Measurements from ENCODE around the gene DGKI. TPM values are rescaled to one million over a fixed set of nuclear protein-coding genes. Genes with fewer than 3 reads are reported as not detected.

Gene DGKI
- total RNA-seq, 4 donors from 2014 or later = 0.64 to 1.2 (median 1.00) TPM; not detected in 1

GRCh38 chr7:137886281-137886680 is 39.5 kb upstream of the DGKI start:
- Histone ChIP-seq H3K27ac (peak overlapping the region in 3 of 4 donors; percentile 10 to 41 (median 12)), H3K36me3 (peaks cover 0 to 34% (median 13%) of the 10 kb centered on the region in 4 donors)
- WGBS, 2 donors (ENCODE audit: low coverage in 1 of 2) = 76% methylated on average over 2 to 3 of the region's 3 CpGs

GRCh38 chr7:137885678-137886077 is 38.9 kb upstream of the DGKI start:
- no peak for TF ChIP-seq EP300 (IDR thresholded peaks at IDR 0.05; ENCODE audit: low read depth)
- TF ChIP-seq POLR2A (IDR thresholded peaks at IDR 0.05) = no peak
- no peak for TF ChIP-seq POLR2AphosphoS5 (IDR thresholded peaks at IDR 0.05)
- TF ChIP-seq CTCF (IDR thresholded peaks at IDR 0.05) = no peak
- Histone ChIP-seq H3K36me3 (peaks cover 0 to 35% (median 15%) of the 10 kb centered on the region in 4 donors), H3K27ac (peak overlapping the region in 3 of 4 donors; percentile 10 to 41 (median 12)), H3K4me3 (no peak overlapping the region), H3K27me3 (no peaks in the 10 kb centered on the region), H3K9me3 (no peaks in the 10 kb centered on the region), H3K4me1 (peaks cover 0 to 6% (median 3%) of the 10 kb centered on the region in 4 donors)
- DNase-seq = no peak
- WGBS, 2 donors (ENCODE audit: low coverage in 1 of 2) = 67 to 88% methylated on average over 2 to 5 of the region's 5 CpGs
- in situ Hi-C loops (cut with MboI; ENCODE audit: low pct_ligation_motif_present in 1 of 4, low pct_unique_long_range_greater_than_20kb in 1 of 4, low sequenced_read_pairs in 3 of 4) (no loop called here), intact Hi-C loops (cut with DNase I; ENCODE audit: low total_unique reads) (no loop called here)

More at GRCh38 chr7:137886281-137886680, 39.5 kb upstream of the DGKI start:
- in situ Hi-C loops (cut with MboI; ENCODE audit: low pct_ligation_motif_present in 1 of 4, low pct_unique_long_range_greater_than_20kb in 1 of 4, low sequenced_read_pairs in 3 of 4) = no loop called here
- no peaks in the 10 kb centered on the region for H3K9me3 ChIP-seq
- peaks cover 0 to 12% (median 9%) of the 10 kb centered on the region in 4 donors for H3K4me1 ChIP-seq
- no peak overlapping the region for H3K4me3 ChIP-seq
- no peak for DNase-seq
- no peak for TF ChIP-seq CTCF (IDR thresholded peaks at IDR 0.05)
- no peak for TF ChIP-seq POLR2AphosphoS5 (IDR thresholded peaks at IDR 0.05)
- TF ChIP-seq POLR2A (IDR thresholded peaks at IDR 0.05) = no peak
- no peak for TF ChIP-seq EP300 (IDR thresholded peaks at IDR 0.05; ENCODE audit: low read depth)
- intact Hi-C loops (cut with DNase I; ENCODE audit: low total_unique reads) = no loop called here
- no peaks in the 10 kb centered on the region for H3K27me3 ChIP-seq

GRCh38 chr7:137882806-137883205 is 36.0 kb upstream of the DGKI start:
- Histone ChIP-seq H3K4me3 (no peak overlapping the region), H3K36me3 (peaks cover 0 to 45% (median 21%) of the 10 kb centered on the region in 4 donors), H3K4me1 (peaks cover 3 to 6% (median 4%) of the 10 kb centered on the region in 4 donors), H3K27ac (peak overlapping the region in 2 of 4 donors; percentile 9 to 32), H3K27me3 (no peaks in the 10 kb centered on the region), H3K9me3 (no peaks in the 10 kb centered on the region)
- in situ Hi-C loops (cut with MboI; ENCODE audit: low pct_ligation_motif_present in 1 of 4, low pct_unique_long_range_greater_than_20kb in 1 of 4, low sequenced_read_pairs in 3 of 4) (no loop called here), intact Hi-C loops (cut with DNase I; ENCODE audit: low total_unique reads) (no loop called here)
- TF ChIP-seq POLR2A (IDR thresholded peaks at IDR 0.05) (no peak), EP300 (IDR thresholded peaks at IDR 0.05; ENCODE audit: low read depth) (no peak), POLR2AphosphoS5 (IDR thresholded peaks at IDR 0.05) (no peak)
- DNase-seq = no peak

- H3K4me3 ChIP-seq = no peak overlapping the region
- peaks cover 3 to 8% (median 6%) of the 10 kb centered on the region in 4 donors for H3K4me1 ChIP-seq
- H3K27me3 ChIP-seq = no peaks in the 10 kb centered on the region
- no peak for DNase-seq
- TF ChIP-seq EP300 (IDR thresholded peaks at IDR 0.05; ENCODE audit: low read depth) = no peak
- TF ChIP-seq POLR2AphosphoS5 (IDR thresholded peaks at IDR 0.05) = no peak
- TF ChIP-seq CTCF (IDR thresholded peaks at IDR 0.05) = no peak
- no peak for TF ChIP-seq POLR2A (IDR thresholded peaks at IDR 0.05)
- peak overlapping the region in 2 of 4 donors; percentile 9 to 32 for H3K27ac ChIP-seq
- no peaks in the 10 kb centered on the region for H3K9me3 ChIP-seq
- 76% methylated on average over 5 of the region's 5 CpGs; no CpG with 5 or more reads in 1 of the 2 donors for WGBS, 2 donors (ENCODE audit: low coverage in 1 of 2)
- H3K36me3 ChIP-seq = peaks cover 0 to 45% (median 21%) of the 10 kb centered on the region in 4 donors
- intact Hi-C loops (cut with DNase I; ENCODE audit: low total_unique reads) = no loop called here
- in situ Hi-C loops (cut with MboI; ENCODE audit: low pct_ligation_motif_present in 1 of 4, low pct_unique_long_range_greater_than_20kb in 1 of 4, low sequenced_read_pairs in 3 of 4) = no loop called here
Measured at GRCh38 chr7:137882261-137882668, 35.5 kb upstream of the DGKI start.
